ENCODE measurements around the gene MSI2.

Gene MSI2

DNA sequence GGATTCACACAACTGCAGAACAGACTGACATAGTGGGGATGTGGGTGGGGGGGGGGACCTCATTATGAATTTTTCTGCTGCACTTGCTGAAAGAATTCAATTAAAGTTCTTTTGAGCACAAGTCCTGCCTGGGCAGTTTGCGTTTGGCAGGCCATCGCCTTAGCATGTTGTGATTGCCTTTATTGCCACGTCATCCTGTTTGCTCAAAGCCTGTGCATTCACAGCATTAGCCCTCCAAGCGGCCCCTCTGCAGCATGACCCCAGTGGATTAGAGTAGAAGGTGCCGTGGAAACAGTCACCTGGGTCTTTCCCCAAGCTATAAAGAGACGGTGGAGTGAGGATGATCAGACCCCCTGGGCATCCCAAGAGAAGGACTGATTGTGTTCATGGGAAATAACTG lies 17.2 kb downstream of the MSI2 start:
- no peak for DNase-seq

DNA sequence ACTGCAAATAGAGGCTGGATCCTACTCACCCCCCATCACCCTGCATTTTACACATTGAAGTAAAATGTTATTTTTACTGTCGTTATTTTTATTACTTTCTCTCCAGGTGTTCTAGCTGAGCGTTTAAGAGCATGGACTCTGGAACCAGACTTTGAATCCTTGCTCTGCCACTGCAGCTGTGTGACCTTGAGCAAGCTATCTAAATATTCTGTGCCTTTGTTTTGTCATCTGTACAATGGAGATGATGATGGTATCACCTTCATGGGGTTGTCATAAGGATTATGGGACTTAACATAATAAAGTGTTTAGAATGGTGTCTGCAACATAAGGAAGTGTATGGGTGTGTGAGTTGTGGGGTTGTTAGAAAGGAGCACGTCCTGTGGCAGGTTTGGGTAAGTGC lies 17.8 kb downstream of the MSI2 start:
- DNase-seq, result no peak

- DNase-seq, result no peak
These were observed 18.9 kb downstream of the MSI2 start for GRCh38 chr17:57275071-57275764.

- DNase-seq, result no peak
These were observed 20.3 kb downstream of the MSI2 start for GRCh38 chr17:57276621-57277020.

GRCh38 chr17:57277923-57278604 lies 21.7 kb downstream of the MSI2 start:
- no peak for DNase-seq

- DNase-seq, result no peak
These were observed 22.5 kb downstream of the MSI2 start for GRCh38 chr17:57278740-57279387.

DNA sequence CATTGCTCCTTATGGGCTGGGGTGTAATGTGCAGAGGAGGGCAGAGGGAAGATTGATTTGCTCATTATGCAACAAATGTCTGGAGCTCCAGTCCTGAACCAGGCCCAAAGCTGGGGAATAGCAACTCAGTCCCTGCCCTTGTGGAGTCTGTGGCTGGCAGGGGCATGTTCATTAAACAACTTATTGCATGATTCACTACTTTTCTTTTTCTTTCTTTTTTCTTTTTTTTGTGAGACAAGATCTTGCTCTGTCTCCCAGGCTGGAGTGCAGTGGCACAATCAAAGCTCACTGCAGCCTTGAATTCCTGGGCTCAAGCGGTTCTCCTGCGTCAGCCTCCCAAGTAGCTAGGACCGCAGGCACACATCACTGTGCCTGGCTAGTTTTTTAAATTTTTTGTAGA lies 23.1 kb downstream of the MSI2 start:
- no peak for DNase-seq

DNA sequence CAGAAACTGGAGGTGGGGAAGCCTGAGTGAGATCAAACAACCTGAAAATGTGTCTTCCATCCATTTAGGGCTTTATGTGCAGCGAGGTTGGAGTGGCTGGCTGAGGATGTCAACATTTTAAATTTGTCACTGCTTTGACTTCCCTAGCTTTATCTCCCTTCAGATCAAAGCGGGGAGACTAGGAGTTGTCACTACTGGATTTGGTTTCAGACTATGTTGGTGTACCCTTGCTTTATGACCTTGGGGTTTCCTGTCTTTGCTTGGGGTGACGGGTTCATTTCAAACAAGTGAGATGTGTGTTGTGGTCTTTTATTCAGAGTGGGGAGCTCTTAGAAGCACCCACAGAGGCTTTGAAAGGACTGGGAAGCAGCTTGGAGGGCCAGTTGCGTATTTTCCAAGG lies 25.6 kb downstream of the MSI2 start:
- DNase-seq, result no peak

DNA sequence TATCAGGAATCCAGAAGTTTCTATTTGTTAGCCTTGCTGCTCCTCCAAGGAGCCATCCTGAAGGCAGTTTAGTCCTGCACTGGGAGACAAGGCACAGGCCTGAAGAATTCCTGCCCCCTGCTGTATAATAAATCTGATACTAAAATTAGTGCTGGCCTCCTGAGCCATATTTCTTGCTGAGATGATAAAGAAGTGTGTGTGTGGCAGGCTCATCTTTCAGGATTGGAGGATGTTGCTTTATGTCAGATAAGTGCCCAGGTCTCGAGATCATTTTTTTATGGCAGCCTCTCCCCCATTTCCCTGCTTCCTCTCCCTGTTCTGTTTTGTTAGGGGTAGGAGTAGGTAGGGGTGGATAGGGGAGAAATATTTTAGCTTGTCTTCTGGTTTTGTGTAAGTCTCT lies 26.0 kb downstream of the MSI2 start:
- DNase-seq, result no peak

GRCh38 chr17:57283203-57283971 lies 27.1 kb downstream of the MSI2 start:
- DNase-seq, result no peak

- no peak for DNase-seq
These were observed 28.3 kb downstream of the MSI2 start for GRCh38 chr17:57284583-57284982.

DNA sequence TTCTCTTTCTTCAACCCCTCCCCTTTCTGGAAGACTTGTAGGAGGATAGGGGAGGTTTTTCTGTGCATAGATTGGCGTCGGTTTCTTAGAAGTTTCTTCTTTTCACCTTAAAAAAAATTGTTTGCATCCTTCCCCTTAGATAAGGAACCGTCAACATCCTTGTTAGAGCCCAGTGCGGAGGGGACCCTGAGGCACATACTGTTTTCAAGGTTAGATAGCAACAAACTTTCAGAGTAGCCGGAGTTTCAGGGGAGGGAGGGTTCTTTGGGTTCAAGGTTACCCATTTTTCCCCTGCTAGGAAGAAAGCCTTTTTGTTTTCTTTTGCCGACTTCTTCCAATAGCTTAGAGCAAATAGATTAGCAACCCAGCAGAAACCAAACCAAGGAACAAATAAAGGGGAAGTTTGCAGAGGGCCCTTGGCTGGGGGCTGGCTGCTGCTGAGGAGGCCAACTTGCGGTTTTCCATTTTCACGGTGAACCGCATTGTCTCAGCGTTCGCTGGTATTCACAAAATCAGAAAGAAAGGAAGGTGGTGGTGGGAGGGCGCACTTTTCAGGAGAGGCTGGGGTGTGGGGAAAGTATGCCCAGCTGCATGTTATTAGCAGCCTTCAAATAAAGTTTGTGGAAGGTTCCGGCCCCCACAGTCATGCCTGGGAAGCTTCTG lies 28.8 kb downstream of the MSI2 start:
- DNase-seq, result no peak

DNA sequence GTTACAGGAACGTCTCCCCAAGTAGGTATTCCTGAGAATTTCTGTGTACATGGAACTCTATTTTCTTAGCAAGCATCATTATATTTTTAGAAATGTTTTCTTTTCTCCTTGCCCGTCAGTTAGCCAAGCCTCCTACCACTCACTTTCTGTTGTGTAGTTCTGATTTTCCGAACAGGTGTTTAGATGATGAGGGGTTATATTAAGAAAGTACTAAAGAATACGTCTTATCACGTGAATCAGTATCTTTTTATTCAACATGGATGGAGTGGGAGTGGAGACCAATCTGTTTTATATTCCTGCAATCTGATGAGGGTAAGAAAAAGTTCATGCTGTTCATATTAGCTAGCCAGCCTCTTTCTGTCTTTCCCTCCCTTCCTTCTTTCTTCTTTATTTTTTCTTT lies 29.4 kb downstream of the MSI2 start:
- DNase-seq, result no peak

GRCh38 chr17:57286399-57287105 lies 30.2 kb downstream of the MSI2 start:
- no peak for DNase-seq

GRCh38 chr17:57288040-57288772 lies 31.9 kb downstream of the MSI2 start:
- no peak for DNase-seq

DNA sequence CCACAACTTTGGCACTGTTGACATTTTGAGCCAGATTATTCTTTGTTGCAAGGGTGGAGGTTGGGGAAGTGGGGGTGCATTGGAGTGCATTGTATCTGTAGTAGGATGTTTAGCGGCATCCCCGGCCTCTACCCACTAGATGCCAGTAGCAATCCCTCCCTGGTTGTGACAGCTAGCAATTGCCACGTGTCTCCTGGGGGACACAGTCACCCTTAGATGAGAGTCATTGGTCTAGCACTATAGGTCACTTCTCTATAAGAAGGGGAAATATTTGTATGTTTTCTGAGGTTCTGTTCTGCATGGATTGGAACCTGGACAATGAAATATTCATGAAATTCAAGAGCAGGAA lies 32.4 kb downstream of the MSI2 start:
- no peak for DNase-seq

GRCh38 chr17:57289130-57289529 lies 32.8 kb downstream of the MSI2 start:
- DNase-seq, result no peak

DNA sequence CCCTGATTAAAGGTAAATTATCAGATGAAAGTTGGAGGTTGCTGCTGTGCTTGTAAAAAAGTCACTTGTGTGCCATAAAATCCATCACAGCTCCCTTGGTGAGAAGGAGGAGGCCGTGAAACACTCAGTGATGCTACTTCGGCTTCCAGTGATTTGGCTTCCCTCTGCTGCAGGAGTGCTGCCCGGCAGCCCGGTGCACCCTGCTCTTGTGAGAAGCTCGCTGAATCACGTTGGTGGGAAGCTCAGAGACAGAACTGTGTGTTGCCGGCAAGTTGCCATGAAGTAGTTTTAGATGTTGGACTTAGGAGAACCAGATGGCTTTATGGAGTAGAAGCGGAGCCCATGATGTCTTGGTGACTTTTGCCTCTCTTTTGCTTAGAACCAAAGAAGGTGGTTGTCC lies 33.3 kb downstream of the MSI2 start:
- no peak for DNase-seq

DNA sequence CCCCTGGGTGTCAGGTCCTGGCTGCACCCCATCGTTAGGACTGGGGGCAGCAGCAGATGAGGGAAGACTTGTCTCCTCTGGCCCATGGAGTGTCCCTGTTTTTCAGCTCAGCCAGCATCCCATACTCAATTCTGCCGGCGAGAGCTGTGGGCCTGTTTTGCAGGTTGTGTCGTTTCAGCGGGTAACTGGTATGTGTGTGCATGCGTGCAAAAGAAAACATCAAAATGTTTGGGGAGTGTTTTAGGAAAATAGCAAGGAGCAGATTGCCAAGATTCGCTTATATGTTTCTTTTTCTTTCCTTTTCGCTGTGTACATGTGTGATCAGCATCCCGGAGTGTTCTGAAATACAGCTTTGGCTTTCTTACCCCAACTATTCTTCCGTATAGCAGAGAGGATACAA lies 34.7 kb downstream of the MSI2 start:
- DNase-seq, result no peak

GRCh38 chr17:57292091-57292490 lies 35.8 kb downstream of the MSI2 start:
- no peak for DNase-seq

- no peak for DNase-seq
These were observed 36.8 kb downstream of the MSI2 start for GRCh38 chr17:57293077-57293476.

- DNase-seq, result no peak
These were observed 37.8 kb downstream of the MSI2 start for GRCh38 chr17:57294101-57294500.
